Neuronal stem cell (in vitro differentiated cells): ENCODE measurements around the gene SYVN1.
"Not testable (repeated sequence)": the region's sequence is repeated elsewhere in the genome, so short reads cannot be mapped to it uniquely, and the experiment has no call there.

Experiments
- DNase-seq: peaks from one replicate; pipeline ENCODE4 v3.0.0-alpha.2; 2013; ENCODE audit warnings: low spot score
- H2AFZ ChIP-seq: one replicate; pipeline ENCODE4 v1.6.1; 2013; ENCODE audit warnings: mild to moderate bottlenecking, low read length, inconsistent platforms
- H2AK5ac ChIP-seq: 2 replicates; pipeline ENCODE4 v1.6.1; 2013; ENCODE audit warnings: low read depth, mild to moderate bottlenecking, inconsistent platforms, low read length, moderate library complexity, mixed read lengths
- H2BK120ac ChIP-seq: 2 replicates; pipeline ENCODE4 v1.6.1; 2013; ENCODE audit warnings: low read depth, mild to moderate bottlenecking, inconsistent platforms, low read length, moderate library complexity, mixed read lengths
- H2BK12ac ChIP-seq: one replicate; pipeline ENCODE4 v1.6.1; 2013; ENCODE audit warnings: low read length, inconsistent platforms
- H2BK15ac ChIP-seq: 2 replicates; pipeline ENCODE4 v1.6.1; 2013; ENCODE audit warnings: mild to moderate bottlenecking, low read length, inconsistent platforms, mixed read lengths
- H2BK5ac ChIP-seq: one replicate; pipeline ENCODE4 v1.6.1; 2013; ENCODE audit warnings: inconsistent platforms, mild to moderate bottlenecking, low read length, moderate library complexity
- H3K14ac ChIP-seq: one replicate; pipeline ENCODE4 v1.6.1; 2013; ENCODE audit warnings: low read length, inconsistent platforms
- H3K18ac ChIP-seq: 2 replicates; pipeline ENCODE4 v1.6.1; 2013; ENCODE audit warnings: low read length, inconsistent platforms
- H3K23ac ChIP-seq: 2 replicates; pipeline ENCODE4 v1.6.1; 2013; ENCODE audit warnings: low read depth, mild to moderate bottlenecking, mixed read lengths, low read length, inconsistent platforms; ENCODE audit not compliant: poor library complexity
- H3K27ac ChIP-seq: replicated peaks from 3 replicates; pipeline ENCODE4 v1.5.1; 2013; ENCODE audit warnings: low read length, inconsistent platforms
- H3K27me3 ChIP-seq, 3 experiments: 2 replicates each; pipeline ENCODE4 v1.6.1; 2013; ENCODE audit warnings: low read length in 3 of 3, mild to moderate bottlenecking in 2 of 3, inconsistent platforms in 1 of 3, low read depth in 1 of 3, mixed read lengths in 1 of 3, moderate library complexity in 1 of 3; ENCODE audit not compliant: control insufficient read depth in 3 of 3, insufficient read depth in 3 of 3
- H3K36me3 ChIP-seq, 2 donors: replicated peaks in 1 of 2; 2 replicates each; pipeline ENCODE4 v1.6.1; 2013; ENCODE audit warnings: low read length in 2 of 2; ENCODE audit not compliant: control insufficient read depth in 2 of 2, insufficient read depth in 2 of 2
- H3K4ac ChIP-seq: 2 replicates; pipeline ENCODE4 v1.6.1; 2013; ENCODE audit warnings: inconsistent platforms, mild to moderate bottlenecking, low read length, moderate library complexity
- H3K4me1 ChIP-seq, 2 donors: 1 replicate in 1 of 2; 2 replicates in 1 of 2; pipeline ENCODE4 v1.6.1; 2013; ENCODE audit warnings: low read length in 2 of 2, low read depth in 1 of 2; ENCODE audit not compliant: control insufficient read depth in 2 of 2, insufficient read depth in 1 of 2
- H3K4me2 ChIP-seq: one replicate; pipeline ENCODE4 v1.6.1; 2013; ENCODE audit warnings: mild to moderate bottlenecking, low read length, inconsistent platforms; ENCODE audit not compliant: insufficient read depth, poor library complexity, severe bottlenecking
- H3K4me3 ChIP-seq, 2 donors: 2 replicates each; pipeline ENCODE4 v1.5.1; 2013; ENCODE audit warnings: low read length in 2 of 2, mild to moderate bottlenecking in 2 of 2, inconsistent platforms in 1 of 2, moderate library complexity in 1 of 2
- H3K79me1 ChIP-seq: one replicate; pipeline ENCODE4 v1.6.1; 2013; ENCODE audit warnings: low read depth, mild to moderate bottlenecking, inconsistent platforms, low read length, moderate library complexity
- H3K9ac ChIP-seq: one replicate; pipeline ENCODE4 v1.6.1; 2013; ENCODE audit warnings: mild to moderate bottlenecking, low read depth, low read length, inconsistent platforms; ENCODE audit not compliant: poor library complexity
- H3K9me3 ChIP-seq, 2 donors: replicated peaks in 1 of 2; 2 replicates each; pipeline versions ENCODE3 to v1.6.1; 2013; ENCODE audit warnings: low read length in 2 of 2, mild to moderate bottlenecking in 2 of 2, inconsistent platforms in 1 of 2, low read depth in 1 of 2, mixed read lengths in 1 of 2, moderate library complexity in 1 of 2; ENCODE audit not compliant: control insufficient read depth in 2 of 2, insufficient read depth in 1 of 2
- H4K8ac ChIP-seq: one replicate; pipeline ENCODE4 v1.6.1; 2013; ENCODE audit warnings: low read depth, mild to moderate bottlenecking, inconsistent platforms, low read length, moderate library complexity
- H4K91ac ChIP-seq: one replicate; pipeline ENCODE4 v1.6.1; 2013; ENCODE audit warnings: low read length, low read depth, mild to moderate bottlenecking, inconsistent platforms; ENCODE audit not compliant: poor library complexity
- whole genome bisulfite sequencing, 2 donors: extraction: QIAGEN DNeasy Blood & Tissue Kit; methylation state at CpG; one replicate each; pipeline ENCODE4 v1.1.7; 2013; ENCODE audit warnings: missing lambda C conversion rate in 2 of 2, mixed read lengths in 1 of 2; ENCODE audit not compliant: insufficient read length in 2 of 2, insufficient replicate concordance in 1 of 2; ENCODE audit errors: extremely low coverage in 2 of 2; 5-methylcytosine and 5-hydroxymethylcytosine counted together

Gene SYVN1

GRCh38 chr11:65118891-65119669 is 15.2 kb downstream of the SYVN1 start:
- WGBS, 2 donors, result no CpG with 5 or more reads among the region's 18 CpGs
- Histone ChIP-seq H3K4me1 (peaks cover 6 to 14% of the 10 kb centered on the region in 2 donors), H3K36me3 (peaks cover 19 to 64% of the 10 kb centered on the region in 2 donors), H3K79me1 (peaks cover 12% of the 10 kb centered on the region)
- not testable (repeated sequence) for H2AK5ac ChIP-seq, H3K23ac ChIP-seq, H3K14ac ChIP-seq, H2BK15ac ChIP-seq, H3K18ac ChIP-seq, H2BK5ac ChIP-seq, H4K8ac ChIP-seq, H4K91ac ChIP-seq, H2BK120ac ChIP-seq, H2AFZ ChIP-seq, H3K9ac ChIP-seq, DNase-seq, H3K27ac ChIP-seq, H3K27me3 ChIP-seq, H3K4me2 ChIP-seq, H2BK12ac ChIP-seq, H3K4ac ChIP-seq, H3K4me3 ChIP-seq, H3K9me3 ChIP-seq

- Histone ChIP-seq H3K4me3 (no peak overlapping the region), H2AK5ac (no peak overlapping the region), H4K91ac (no peak overlapping the region), H3K9ac (no peak overlapping the region), H2AFZ (no peak overlapping the region), H3K27me3 (no peaks in the 10 kb centered on the region), H3K4me1 (peaks cover 6 to 17% of the 10 kb centered on the region in 2 donors), H2BK5ac (no peak overlapping the region), H4K8ac (no peak overlapping the region), H3K27ac (no peak overlapping the region), H3K9me3 (no peaks in the 10 kb centered on the region), H3K4me2 (no peak overlapping the region), H3K14ac (no peak overlapping the region), H3K36me3 (peaks cover 19 to 67% of the 10 kb centered on the region in 2 donors), H3K18ac (no peak overlapping the region), H2BK12ac (no peak overlapping the region), H2BK120ac (no peak overlapping the region), H2BK15ac (no peak overlapping the region), H3K4ac (no peak overlapping the region), H3K79me1 (peaks cover 12% of the 10 kb centered on the region), H3K23ac (no peak overlapping the region)
- no peak for DNase-seq
- no CpG with 5 or more reads among the region's 18 CpGs for WGBS, 2 donors
Observed at GRCh38 chr11:65118097-65118837, 16.1 kb downstream of the SYVN1 start.

- no peak within 1 kb of the TSS for H2BK12ac ChIP-seq
- DNase-seq, result peak; percentile 99
- peak within 1 kb of the TSS; percentile 97 to 98 for H3K4me3 ChIP-seq
- H3K4ac ChIP-seq, result no peak within 1 kb of the TSS
- peak within 1 kb of the TSS; percentile 95 for H3K4me2 ChIP-seq
- H3K9ac ChIP-seq, result peak within 1 kb of the TSS; percentile 96
- peak within 1 kb of the TSS; percentile 96 for H3K18ac ChIP-seq
- H3K36me3 ChIP-seq, result peaks cover 19 to 70% of the 10 kb centered on the region in 2 donors
- H3K27ac ChIP-seq, result peak within 1 kb of the TSS; percentile 79
- H3K27me3 ChIP-seq, result no peaks in the 10 kb centered on the region
- H2BK15ac ChIP-seq, result peak within 1 kb of the TSS; percentile 65
- H2AK5ac ChIP-seq, result peak within 1 kb of the TSS; percentile 81
- peaks cover 8 to 17% of the 10 kb centered on the region in 2 donors for H3K4me1 ChIP-seq
- no peak within 1 kb of the TSS for H2BK120ac ChIP-seq
- peak within 1 kb of the TSS; percentile 97 for H3K23ac ChIP-seq
- peak within 1 kb of the TSS; percentile 29 for H2BK5ac ChIP-seq
- no peaks in the 10 kb centered on the region for H3K9me3 ChIP-seq
- peak within 1 kb of the TSS; percentile 77 for H3K14ac ChIP-seq
- H3K79me1 ChIP-seq, result peaks cover 18% of the 10 kb centered on the region
- H2AFZ ChIP-seq, result peak within 1 kb of the TSS; percentile 80
- H4K8ac ChIP-seq, result no peak within 1 kb of the TSS
- peak within 1 kb of the TSS; percentile 77 for H4K91ac ChIP-seq
- no CpG with 5 or more reads among the region's 89 CpGs for WGBS, 2 donors
Observed at GRCh38 chr11:65117206-65118096, 16.9 kb downstream of the SYVN1 start, which contains the start of gene ZNHIT2. ZNHIT2 (minus strand) TSS chr11:65117701; CDS start chr11:65117653, 48 bp downstream.
